ENCODE results near the gene POLR2E. TPM values are rescaled to one million over a fixed set of nuclear protein-coding genes. Genes with fewer than 3 reads are reported as not detected.

Gene POLR2E
- total RNA-seq, 1 experiment from 2014 or later = 281 TPM

DNA sequence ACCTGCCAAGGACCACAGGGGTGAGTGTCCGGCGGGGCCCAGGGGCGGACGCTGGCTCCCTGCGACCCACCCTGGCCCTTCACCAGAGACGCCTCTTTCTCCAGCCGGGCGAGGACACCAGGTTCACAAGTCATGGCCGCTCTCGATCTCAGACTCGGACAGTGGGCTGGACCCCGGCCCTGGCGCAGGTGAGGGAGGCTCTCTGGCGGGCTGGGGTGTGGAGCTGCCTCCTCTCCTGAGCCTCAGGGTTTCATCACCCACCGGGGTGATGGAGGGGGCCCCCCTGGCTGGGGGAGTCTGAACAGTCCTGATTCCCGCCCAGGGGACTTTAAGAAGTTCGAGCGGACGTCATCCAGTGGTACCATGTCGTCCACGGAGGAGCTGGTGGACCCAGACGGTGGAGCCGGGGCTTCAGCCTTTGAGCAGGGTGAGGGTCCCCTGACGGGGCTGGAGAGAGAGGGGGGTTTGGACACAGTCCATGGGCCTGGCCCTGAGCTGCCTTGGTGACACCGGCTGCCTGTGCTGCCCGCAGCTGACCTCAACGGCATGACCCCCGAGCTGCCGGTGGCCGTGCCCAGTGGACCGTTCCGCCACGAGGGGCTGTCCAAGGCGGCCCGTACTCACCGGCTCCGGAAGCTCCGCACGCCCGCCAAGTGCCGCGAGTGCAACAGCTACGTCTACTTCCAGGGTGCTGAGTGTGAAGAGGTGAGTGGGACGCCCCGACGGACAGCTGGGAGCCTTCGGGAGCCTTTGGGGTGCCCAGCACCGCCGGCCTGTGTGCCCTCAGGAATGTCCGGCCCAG is 14.6 kb downstream of the POLR2E start:
- CTCF ChIA-PET = interaction anchor here (1.5 kb wide), 1 partner anchor 16 kb away, joined by 4 read pairs; no protein-coding TSS in a partner anchor
- TF ChIP-seq YY1 (IDR thresholded peaks at IDR 0.05; ENCODE audit: extremely low read depth, insufficient replicate concordance, low read depth, low read length) = no peak
- TF ChIP-seq, protein P1, sequence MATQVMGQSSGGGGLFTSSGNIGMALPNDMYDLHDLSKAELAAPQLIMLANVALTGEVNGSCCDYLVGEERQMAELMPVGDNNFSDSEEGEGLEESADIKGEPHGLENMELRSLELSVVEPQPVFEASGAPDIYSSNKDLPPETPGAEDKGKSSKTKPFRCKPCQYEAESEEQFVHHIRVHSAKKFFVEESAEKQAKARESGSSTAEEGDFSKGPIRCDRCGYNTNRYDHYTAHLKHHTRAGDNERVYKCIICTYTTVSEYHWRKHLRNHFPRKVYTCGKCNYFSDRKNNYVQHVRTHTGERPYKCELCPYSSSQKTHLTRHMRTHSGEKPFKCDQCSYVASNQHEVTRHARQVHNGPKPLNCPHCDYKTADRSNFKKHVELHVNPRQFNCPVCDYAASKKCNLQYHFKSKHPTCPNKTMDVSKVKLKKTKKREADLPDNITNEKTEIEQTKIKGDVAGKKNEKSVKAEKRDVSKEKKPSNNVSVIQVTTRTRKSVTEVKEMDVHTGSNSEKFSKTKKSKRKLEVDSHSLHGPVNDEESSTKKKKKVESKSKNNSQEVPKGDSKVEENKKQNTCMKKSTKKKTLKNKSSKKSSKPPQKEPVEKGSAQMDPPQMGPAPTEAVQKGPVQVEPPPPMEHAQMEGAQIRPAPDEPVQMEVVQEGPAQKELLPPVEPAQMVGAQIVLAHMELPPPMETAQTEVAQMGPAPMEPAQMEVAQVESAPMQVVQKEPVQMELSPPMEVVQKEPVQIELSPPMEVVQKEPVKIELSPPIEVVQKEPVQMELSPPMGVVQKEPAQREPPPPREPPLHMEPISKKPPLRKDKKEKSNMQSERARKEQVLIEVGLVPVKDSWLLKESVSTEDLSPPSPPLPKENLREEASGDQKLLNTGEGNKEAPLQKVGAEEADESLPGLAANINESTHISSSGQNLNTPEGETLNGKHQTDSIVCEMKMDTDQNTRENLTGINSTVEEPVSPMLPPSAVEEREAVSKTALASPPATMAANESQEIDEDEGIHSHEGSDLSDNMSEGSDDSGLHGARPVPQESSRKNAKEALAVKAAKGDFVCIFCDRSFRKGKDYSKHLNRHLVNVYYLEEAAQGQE (IDR thresholded peaks at IDR 0.05; ENCODE audit: low read depth) = no peak
- no peak for TF ChIP-seq SRF (IDR thresholded peaks at IDR 0.05; ENCODE audit: low read depth)
- TF ChIP-seq EGR1 (IDR thresholded peaks at IDR 0.05; ENCODE audit: low read depth) = no peak
- TF ChIP-seq POLR2AphosphoS5 (IDR thresholded peaks at IDR 0.05; ENCODE audit: low read depth, low read length) = no peak

More for the DNA sequence above, 14.6 kb downstream of the POLR2E start:
- peaks cover 4 to 21% of the 10 kb centered on the region in 2 experiments for H3K4me1 ChIP-seq (ENCODE audit: control insufficient read depth in 1 of 2, insufficient read depth in 2 of 2, low read length in 2 of 2)
- no peak overlapping the region for H3K27ac ChIP-seq (ENCODE audit: low read depth, low read length)
- H3K9me3 ChIP-seq (ENCODE audit: control insufficient read depth in 1 of 2, insufficient read depth in 1 of 2, low read depth in 1 of 2, low read length in 2 of 2) = no peaks in the 10 kb centered on the region
- RAD21 ChIA-PET (ENCODE audit: low non-redundant PET in 1 of 2, low total read pairs in 2 of 2, uncharacterized antibody in 2 of 2, unreplicated experiment in 2 of 2) = no interaction called here
- H2AFZ ChIP-seq (ENCODE audit: low read depth, low read length, poor library complexity, severe bottlenecking) = no peak overlapping the region
- no peak overlapping the region for H3K4me3 ChIP-seq (replicated peaks in 1 of 2; ENCODE audit: low read depth in 1 of 2, low read length in 2 of 2)
- H3K36me3 ChIP-seq (ENCODE audit: control insufficient read depth in 1 of 2, insufficient read depth in 2 of 2, low read length in 2 of 2) = peaks cover 0 to 14% of the 10 kb centered on the region in 2 experiments; a peak in 2 of 4 replicates
- ATAC-seq (no peak), DNase-seq (ENCODE audit: low read depth, low spot score) (no peak)
- H4K20me1 ChIP-seq (ENCODE audit: insufficient read depth) = no peaks in the 10 kb centered on the region
- no peaks in the 10 kb centered on the region for H3K9me2 ChIP-seq (ENCODE audit: insufficient read depth)
- intact Hi-C loops (cut with micrococcal nuclease) = no loop called here
- H3K27me3 ChIP-seq (ENCODE audit: insufficient read depth, low read length) = no peaks in the 10 kb centered on the region
- no peaks in the 10 kb centered on the region for H3K79me2 ChIP-seq (ENCODE audit: insufficient read depth, low read length)
- POLR2A ChIA-PET = interaction anchor here (0.6 kb wide), 1 partner anchor 165 kb away, joined by 4 read pairs; no protein-coding TSS in a partner anchor
- no TSS peak for BruUV-seq (replicated peaks)
- H3K9ac ChIP-seq (ENCODE audit: low read length) = no peak overlapping the region
- no peak overlapping the region for H3K4me2 ChIP-seq (ENCODE audit: low read length)
